ENCODE results near the gene PPP6R1. TPM values are rescaled to one million over a fixed set of nuclear protein-coding genes. Genes with fewer than 3 reads are reported as not detected.
A peak's percentile ranks its signal among the peaks of the same experiment; 100 is the strongest.

Gene PPP6R1
- total and polyA plus RNA-seq, 2 of the 13 experiments (the other 11 are each of a cell fraction or from before 2014, with no cell fraction given) = 25.8 to 54.0 TPM

DNA sequence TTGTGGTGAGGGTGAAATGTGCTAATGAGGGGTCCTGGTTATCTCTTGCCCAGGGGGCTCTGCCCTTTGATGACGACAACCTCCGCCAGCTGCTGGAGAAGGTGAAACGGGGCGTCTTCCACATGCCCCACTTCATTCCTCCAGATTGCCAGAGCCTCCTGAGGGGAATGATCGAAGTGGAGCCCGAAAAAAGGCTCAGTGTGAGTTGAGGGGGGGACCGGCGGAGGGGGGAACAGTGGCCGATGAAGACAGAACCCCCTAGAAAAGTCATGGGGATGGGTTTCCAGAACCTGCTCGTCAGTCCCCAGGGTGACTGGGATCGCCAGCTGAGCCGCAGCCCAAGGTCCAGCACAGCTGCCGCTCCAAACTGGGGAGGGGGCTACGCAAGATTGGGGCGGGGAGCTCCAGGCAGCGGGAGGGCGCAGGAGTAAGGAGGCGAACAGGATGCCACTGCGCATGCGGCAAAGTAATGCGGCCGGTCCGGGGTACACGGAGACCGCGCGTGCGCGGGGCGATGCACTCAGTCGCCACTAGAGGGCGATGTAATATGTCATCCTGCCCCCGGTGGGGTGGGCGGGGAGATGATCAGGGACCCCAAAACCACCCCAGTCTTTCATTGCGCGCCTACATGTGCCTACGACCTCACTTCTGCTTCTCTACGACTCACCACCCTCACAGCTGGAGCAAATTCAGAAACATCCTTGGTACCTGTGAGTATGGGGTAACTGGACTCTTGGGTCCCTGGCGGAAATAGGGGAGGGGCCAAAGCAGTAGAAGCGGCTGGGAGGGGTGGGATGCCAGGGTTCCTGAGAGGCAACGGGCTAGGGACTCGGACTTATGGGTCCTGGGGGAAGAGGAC, 42.9 kb upstream of the PPP6R1 start (continued):
- TF ChIP-seq, protein P1, sequence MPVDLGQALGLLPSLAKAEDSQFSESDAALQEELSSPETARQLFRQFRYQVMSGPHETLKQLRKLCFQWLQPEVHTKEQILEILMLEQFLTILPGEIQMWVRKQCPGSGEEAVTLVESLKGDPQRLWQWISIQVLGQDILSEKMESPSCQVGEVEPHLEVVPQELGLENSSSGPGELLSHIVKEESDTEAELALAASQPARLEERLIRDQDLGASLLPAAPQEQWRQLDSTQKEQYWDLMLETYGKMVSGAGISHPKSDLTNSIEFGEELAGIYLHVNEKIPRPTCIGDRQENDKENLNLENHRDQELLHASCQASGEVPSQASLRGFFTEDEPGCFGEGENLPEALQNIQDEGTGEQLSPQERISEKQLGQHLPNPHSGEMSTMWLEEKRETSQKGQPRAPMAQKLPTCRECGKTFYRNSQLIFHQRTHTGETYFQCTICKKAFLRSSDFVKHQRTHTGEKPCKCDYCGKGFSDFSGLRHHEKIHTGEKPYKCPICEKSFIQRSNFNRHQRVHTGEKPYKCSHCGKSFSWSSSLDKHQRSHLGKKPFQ (CRISPR knock-in tag; IDR thresholded peaks at IDR 0.05; ENCODE audit: insufficient replicate concordance) = peak; percentile 38
- TF ChIP-seq ZNF672 (CRISPR knock-in tag; IDR thresholded peaks at IDR 0.05) (no peak), RELA (CRISPR knock-in tag; IDR thresholded peaks at IDR 0.05) (no peak), ARID2 (CRISPR knock-in tag; IDR thresholded peaks at IDR 0.05; ENCODE audit: borderline replicate concordance) (no peak), ZNF652 (CRISPR knock-in tag; IDR thresholded peaks at IDR 0.05; ENCODE audit: borderline replicate concordance, low read depth) (no peak), ZNF790 (CRISPR knock-in tag; IDR thresholded peaks at IDR 0.05; ENCODE audit: borderline replicate concordance) (no peak), PPARG (CRISPR knock-in tag; conservative IDR thresholded peaks at IDR 0.05) (no peak), ZNF569 (CRISPR knock-in tag; IDR thresholded peaks at IDR 0.05; ENCODE audit: borderline replicate concordance) (no peak), ZNF354B (CRISPR knock-in tag; IDR thresholded peaks at IDR 0.05) (no peak), ZNF10 (CRISPR knock-in tag; IDR thresholded peaks at IDR 0.05; ENCODE audit: borderline replicate concordance, low read depth) (no peak), NR2F6 (IDR thresholded peaks at IDR 0.05) (no peak; the same call in 1 of the 2 replicates), NR2F6 (CRISPR knock-in tag; IDR thresholded peaks at IDR 0.05) (peak; percentile 35; the same call in 1 of the 2 replicates), RORA (CRISPR knock-in tag; IDR thresholded peaks at IDR 0.05) (no peak), TGIF2 (CRISPR knock-in tag; IDR thresholded peaks at IDR 0.05) (no peak), ZNF333 (CRISPR knock-in tag; IDR thresholded peaks at IDR 0.05; ENCODE audit: borderline replicate concordance) (no peak), CBX5 (CRISPR knock-in tag; IDR thresholded peaks at IDR 0.05; ENCODE audit: borderline replicate concordance) (0 out of 2 replicates have a peak, but pooled peaks have one; percentile 14), ZNF720 (CRISPR knock-in tag; IDR thresholded peaks at IDR 0.05) (no peak), HOXA3 (CRISPR knock-in tag; IDR thresholded peaks at IDR 0.05) (peak; percentile 46), ZNF17 (CRISPR knock-in tag; IDR thresholded peaks at IDR 0.05) (no peak), NRL (CRISPR knock-in tag; IDR thresholded peaks at IDR 0.05; ENCODE audit: borderline replicate concordance) (no peak; the same call in none of the 2 replicates), ZMYM2 (CRISPR knock-in tag; IDR thresholded peaks at IDR 0.05) (no peak)
- TF ChIP-seq, protein P2, sequence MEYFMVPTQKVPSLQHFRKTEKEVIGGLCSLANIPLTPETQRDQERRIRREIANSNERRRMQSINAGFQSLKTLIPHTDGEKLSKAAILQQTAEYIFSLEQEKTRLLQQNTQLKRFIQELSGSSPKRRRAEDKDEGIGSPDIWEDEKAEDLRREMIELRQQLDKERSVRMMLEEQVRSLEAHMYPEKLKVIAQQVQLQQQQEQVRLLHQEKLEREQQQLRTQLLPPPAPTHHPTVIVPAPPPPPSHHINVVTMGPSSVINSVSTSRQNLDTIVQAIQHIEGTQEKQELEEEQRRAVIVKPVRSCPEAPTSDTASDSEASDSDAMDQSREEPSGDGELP (IDR thresholded peaks at IDR 0.05; ENCODE audit: borderline replicate concordance, low read depth) = no peak
- TF ChIP-seq, protein P3, sequence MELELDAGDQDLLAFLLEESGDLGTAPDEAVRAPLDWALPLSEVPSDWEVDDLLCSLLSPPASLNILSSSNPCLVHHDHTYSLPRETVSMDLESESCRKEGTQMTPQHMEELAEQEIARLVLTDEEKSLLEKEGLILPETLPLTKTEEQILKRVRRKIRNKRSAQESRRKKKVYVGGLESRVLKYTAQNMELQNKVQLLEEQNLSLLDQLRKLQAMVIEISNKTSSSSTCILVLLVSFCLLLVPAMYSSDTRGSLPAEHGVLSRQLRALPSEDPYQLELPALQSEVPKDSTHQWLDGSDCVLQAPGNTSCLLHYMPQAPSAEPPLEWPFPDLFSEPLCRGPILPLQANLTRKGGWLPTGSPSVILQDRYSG (CRISPR knock-in tag; IDR thresholded peaks at IDR 0.05) = no peak
- TF ChIP-seq, protein P4, sequence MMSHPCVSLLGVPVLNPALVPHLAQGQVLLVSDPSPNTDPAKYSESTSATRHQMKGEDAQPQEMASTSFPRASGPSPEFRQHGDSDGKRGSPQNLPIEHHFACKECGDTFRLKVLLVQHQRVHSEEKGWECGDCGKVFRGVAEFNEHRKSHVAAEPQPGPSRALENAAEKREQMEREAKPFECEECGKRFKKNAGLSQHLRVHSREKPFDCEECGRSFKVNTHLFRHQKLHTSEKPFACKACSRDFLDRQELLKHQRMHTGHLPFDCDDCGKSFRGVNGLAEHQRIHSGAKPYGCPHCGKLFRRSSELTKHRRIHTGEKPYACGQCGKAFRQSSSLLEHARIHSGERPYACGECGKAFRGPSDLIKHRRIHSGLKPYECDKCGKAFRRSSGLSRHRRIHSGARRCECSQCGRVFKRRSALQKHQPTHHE (CRISPR knock-in tag; IDR thresholded peaks at IDR 0.05; ENCODE audit: borderline replicate concordance) = no peak
- TF ChIP-seq, protein P5, sequence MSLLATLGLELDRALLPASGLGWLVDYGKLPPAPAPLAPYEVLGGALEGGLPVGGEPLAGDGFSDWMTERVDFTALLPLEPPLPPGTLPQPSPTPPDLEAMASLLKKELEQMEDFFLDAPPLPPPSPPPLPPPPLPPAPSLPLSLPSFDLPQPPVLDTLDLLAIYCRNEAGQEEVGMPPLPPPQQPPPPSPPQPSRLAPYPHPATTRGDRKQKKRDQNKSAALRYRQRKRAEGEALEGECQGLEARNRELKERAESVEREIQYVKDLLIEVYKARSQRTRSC (CRISPR knock-in tag; IDR thresholded peaks at IDR 0.05; ENCODE audit: low read depth) = no peak
